Transverse colon (tissue), 4 donors: Measurements from ENCODE around the gene SENP3. TPM values are rescaled to one million over a fixed set of nuclear protein-coding genes. Genes with fewer than 3 reads are reported as not detected.
A peak's percentile ranks its signal among the peaks of the same experiment; 100 is the strongest.

Experiments
- DNase-seq: peaks from one replicate; pipeline ENCODE4 v3.0.0-alpha.2; 2019
- H3K27ac ChIP-seq, 4 donors: fragments of 200-600 bp; sonication (generic); 2 replicates each; pipeline ENCODE4 v1.5.1; 2016 to 2018; ENCODE audit warnings: inconsistent platforms in 4 of 4
- H3K27me3 ChIP-seq: fragments of 200-600 bp; sonication (generic); 2 replicates; pipeline ENCODE4 v1.5.1; 2017; ENCODE audit warnings: inconsistent platforms
- H3K36me3 ChIP-seq, 4 donors: fragments of 200-600 bp; sonication (generic); 2 replicates each; pipeline ENCODE4 v1.5.1; 2017 to 2019; ENCODE audit warnings: inconsistent platforms in 4 of 4
- H3K4me1 ChIP-seq, 4 donors: fragments of 200-600 bp; sonication (generic); 2 replicates each; pipeline ENCODE4 v1.5.1; 2017 to 2020; ENCODE audit warnings: inconsistent platforms in 4 of 4
- H3K4me3 ChIP-seq, 4 donors: fragments of 200-600 bp; sonication (generic); 1 replicate in 1 of 4; 2 replicates in 3 of 4; pipeline versions ENCODE4 v1.5.1 to v1.6.1; 2017 to 2019; ENCODE audit warnings: inconsistent platforms in 4 of 4
- H3K9me3 ChIP-seq, 2 donors: fragments of 200-600 bp; sonication (generic); 2 replicates each; pipeline ENCODE4 v1.5.1; 2017 to 2019; ENCODE audit warnings: inconsistent platforms in 2 of 2
- EP300 ChIP-seq: sonication (generic); formaldehyde crosslinking; IDR thresholded peaks from one replicate; pipeline ENCODE4 v1.6.1; 2017; ENCODE audit warnings: antibody characterized with exemption, low read depth
- POLR2A ChIP-seq: fragments of 450-650 bp; IDR thresholded peaks from one replicate; pipeline ENCODE4 v1.6.1; 2016; ENCODE audit warnings: antibody characterized with exemption, mild to moderate bottlenecking, moderate library complexity
- POLR2AphosphoS5 ChIP-seq, 3 donors: sonication (generic); formaldehyde crosslinking; IDR thresholded peaks; one replicate each; pipeline ENCODE4 v1.6.1; 2016; ENCODE audit warnings: antibody characterized with exemption in 3 of 3
- WGBS, 2 donors: methylation state at CpG; one replicate each; pipeline ENCODE4 v1.1.5; 2018; ENCODE audit warnings: low coverage in 1 of 2; 5-methylcytosine and 5-hydroxymethylcytosine counted together
- in situ Hi-C, 4 donors: fragments of 200-750 bp; cut with MboI; loops; one replicate each; pipeline versions ENCODE4 v1.15.0 to v1.15.1; 2017; ENCODE audit warnings: low sequenced_read_pairs in 3 of 4, low pct_ligation_motif_present in 1 of 4, low pct_unique_long_range_greater_than_20kb in 1 of 4
- intact Hi-C: fragments of 100-400 bp; cut with DNase I; formaldehyde crosslinking; loops from one replicate; pipeline ENCODE4 v1.15.1; 2023; ENCODE audit warnings: low total_unique reads
- total RNA-seq, 4 donors: library from RNA; depleted of rRNA; stranded (reverse); fragments of >200 nt; gene quantifications; one replicate each; pipeline ENCODE4 v1.1.0, GENCODE V29; 2016
- TF ChIP-seq, protein P1 (sequence below), 5 experiments: fragments of 200-600 bp in 3 of 5; fragments of 450-650 bp in 2 of 5; sonication (generic) in 3 of 5; IDR thresholded peaks; 1 replicate in 2 of 5; 2 replicates in 3 of 5; pipeline ENCODE4 v1.5.1; 2016 to 2017; ENCODE audit warnings: antibody characterized with exemption in 5 of 5, inconsistent platforms in 3 of 5, mild to moderate bottlenecking in 2 of 5, moderate library complexity in 1 of 5

The SENP3 gene
- total RNA-seq, 4 donors from 2014 or later = 37.0 to 159 (median 45.2) TPM

- Histone ChIP-seq H3K4me1 (peaks cover 35 to 70% (median 48%) of the 10 kb centered on the region in 4 donors), H3K27ac (peak overlapping the region; percentile 89 to 91 (median 90)), H3K27me3 (no peaks in the 10 kb centered on the region), H3K4me3 (peak overlapping the region in 3 of 4 donors; percentile 41 to 67 (median 55)), H3K36me3 (peaks cover 0 to 14% (median 8%) of the 10 kb centered on the region in 4 donors), H3K9me3 (no peaks in the 10 kb centered on the region)
- TF ChIP-seq EP300 = no peak
- TF ChIP-seq, protein P1, sequence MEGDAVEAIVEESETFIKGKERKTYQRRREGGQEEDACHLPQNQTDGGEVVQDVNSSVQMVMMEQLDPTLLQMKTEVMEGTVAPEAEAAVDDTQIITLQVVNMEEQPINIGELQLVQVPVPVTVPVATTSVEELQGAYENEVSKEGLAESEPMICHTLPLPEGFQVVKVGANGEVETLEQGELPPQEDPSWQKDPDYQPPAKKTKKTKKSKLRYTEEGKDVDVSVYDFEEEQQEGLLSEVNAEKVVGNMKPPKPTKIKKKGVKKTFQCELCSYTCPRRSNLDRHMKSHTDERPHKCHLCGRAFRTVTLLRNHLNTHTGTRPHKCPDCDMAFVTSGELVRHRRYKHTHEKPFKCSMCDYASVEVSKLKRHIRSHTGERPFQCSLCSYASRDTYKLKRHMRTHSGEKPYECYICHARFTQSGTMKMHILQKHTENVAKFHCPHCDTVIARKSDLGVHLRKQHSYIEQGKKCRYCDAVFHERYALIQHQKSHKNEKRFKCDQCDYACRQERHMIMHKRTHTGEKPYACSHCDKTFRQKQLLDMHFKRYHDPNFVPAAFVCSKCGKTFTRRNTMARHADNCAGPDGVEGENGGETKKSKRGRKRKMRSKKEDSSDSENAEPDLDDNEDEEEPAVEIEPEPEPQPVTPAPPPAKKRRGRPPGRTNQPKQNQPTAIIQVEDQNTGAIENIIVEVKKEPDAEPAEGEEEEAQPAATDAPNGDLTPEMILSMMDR (IDR thresholded peaks at IDR 0.05) = no peak
- TF ChIP-seq POLR2AphosphoS5 (IDR thresholded peaks at IDR 0.05) = no peak
- no peak for TF ChIP-seq POLR2A
- WGBS, 2 donors = 87% methylated on average over 31 of the region's 36 CpGs; no CpG with 5 or more reads in 1 of the 2 donors
- in situ Hi-C loops = no loop called here
- peak; percentile 24 for DNase-seq
- intact Hi-C loops = loop anchor here (10.0 kb wide), 1 partner anchor 538 kb away; the partner anchor contains the start of gene SLC16A11
Measured at GRCh38 chr17:7582396-7583252, 20.9 kb downstream of the SENP3 start.

DNA sequence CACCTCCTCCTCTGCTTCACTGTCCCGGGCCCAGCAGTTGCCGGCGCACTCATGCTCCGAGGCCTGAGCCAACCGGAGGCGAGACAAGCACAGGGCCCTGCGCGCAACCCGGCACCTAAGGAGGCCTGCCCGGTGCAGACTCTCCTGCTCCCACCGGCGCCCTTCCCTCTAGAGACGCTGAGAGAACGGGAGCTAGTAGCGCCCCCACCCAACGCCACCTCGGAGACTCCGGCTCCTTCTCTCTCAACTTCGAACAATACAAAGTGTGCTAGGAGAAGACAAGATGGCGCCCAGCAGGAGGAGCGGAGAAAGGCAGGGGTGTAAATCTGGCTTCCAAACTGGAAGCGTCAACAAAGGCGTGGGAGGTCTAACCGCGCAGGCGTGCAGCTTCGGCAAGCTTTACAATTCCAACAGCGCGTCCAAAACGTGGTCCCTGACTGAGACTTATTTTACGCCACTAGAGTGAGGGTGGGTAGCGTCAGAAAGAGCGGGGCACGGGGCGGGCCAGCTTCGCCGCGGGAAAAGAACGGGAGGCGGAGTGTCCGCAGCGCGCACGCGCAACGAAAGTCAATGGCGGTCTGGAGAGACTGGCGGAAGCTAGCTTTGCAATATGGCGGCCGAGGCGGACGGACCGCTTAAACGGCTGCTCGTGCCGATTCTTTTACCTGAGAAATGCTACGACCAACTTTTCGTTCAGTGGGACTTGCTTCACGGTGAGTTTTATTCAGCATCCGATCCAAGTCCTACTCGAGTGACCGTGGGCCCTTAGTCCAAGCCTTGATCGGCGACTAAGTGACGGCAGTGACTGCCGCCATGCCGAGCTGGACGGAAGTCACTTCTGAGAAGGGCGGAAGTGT lies 21.8 kb downstream of the SENP3 start, which contains the start of gene MPDU1:
Gene MPDU1 (plus strand): TSS at position 600 of the 857 bp plus-strand sequence. CDS start 11 bp downstream, at position 611.
- Histone ChIP-seq H3K27ac (peak within 1 kb of the TSS; percentile 89 to 91 (median 90)), H3K36me3 (peaks cover 0 to 5% (median 3%) of the 10 kb centered on the region in 4 donors), H3K27me3 (no peaks in the 10 kb centered on the region), H3K4me1 (peaks cover 35 to 69% (median 52%) of the 10 kb centered on the region in 4 donors), H3K4me3 (peak within 1 kb of the TSS; percentile 18 to 67 (median 48)), H3K9me3 (no peaks in the 10 kb centered on the region)
- intact Hi-C loops (loop anchor here (10.0 kb wide), 1 partner anchor 539 kb away; the partner anchor contains the start of gene SLC16A11), in situ Hi-C loops (no loop called here)
- 20% methylated on average over 69 of the region's 69 CpGs; no CpG with 5 or more reads in 1 of the 2 donors for WGBS, 2 donors
- TF ChIP-seq EP300 (no peak), POLR2AphosphoS5 (IDR thresholded peaks at IDR 0.05) (peak; percentile 40 to 82 (median 65)), POLR2A (peak; percentile 83)
- TF ChIP-seq, protein P1 (IDR thresholded peaks at IDR 0.05) = peak in 1 of 5 experiments; percentile 29
- peak; percentile 96 for DNase-seq

DNA sequence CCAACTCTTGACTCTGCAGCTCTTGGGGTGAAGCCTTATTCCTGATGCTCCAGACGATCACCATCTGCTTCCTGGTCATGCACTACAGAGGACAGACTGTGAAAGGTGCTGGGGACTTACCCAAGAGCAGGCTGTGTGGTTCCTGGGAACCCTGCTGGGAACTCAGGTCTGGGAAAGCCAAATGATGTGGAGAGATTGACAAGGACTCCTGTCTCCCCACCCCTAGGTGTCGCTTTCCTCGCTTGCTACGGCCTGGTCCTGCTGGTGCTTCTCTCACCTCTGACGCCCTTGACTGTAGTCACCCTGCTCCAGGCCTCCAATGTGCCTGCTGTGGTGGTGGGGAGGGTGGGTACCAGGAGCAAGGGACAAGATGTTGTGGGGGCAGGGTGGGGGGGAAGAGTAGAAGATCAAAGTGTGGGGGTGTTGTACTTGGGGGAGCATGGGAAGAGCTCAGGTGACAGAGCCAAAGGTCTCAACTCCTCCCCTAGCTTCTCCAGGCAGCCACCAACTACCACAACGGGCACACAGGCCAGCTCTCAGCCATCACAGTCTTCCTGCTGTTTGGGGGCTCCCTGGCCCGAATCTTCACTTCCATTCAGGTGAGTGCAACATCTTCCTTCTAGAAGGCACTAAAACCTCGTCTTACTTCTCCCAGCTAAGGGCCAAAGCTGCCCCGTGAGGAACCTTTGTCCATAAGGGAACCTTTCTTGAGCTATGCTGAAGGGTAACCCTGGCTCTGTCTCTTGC lies 25.1 kb downstream of the SENP3 start:
- peak overlapping the region; percentile 29 to 46 (median 36) for H3K27ac ChIP-seq

More for the DNA sequence above, 25.1 kb downstream of the SENP3 start:
- Histone ChIP-seq H3K36me3 (peaks cover 0 to 9% (median 2%) of the 10 kb centered on the region in 4 donors), H3K4me1 (peaks cover 21 to 56% (median 41%) of the 10 kb centered on the region in 4 donors), H3K27me3 (no peaks in the 10 kb centered on the region), H3K4me3 (no peak overlapping the region), H3K9me3 (no peaks in the 10 kb centered on the region)
- WGBS, 2 donors = 33 to 61% methylated on average over 1 to 9 of the region's 9 CpGs
- TF ChIP-seq, protein P1 (IDR thresholded peaks at IDR 0.05) = peak in 4 of 5 experiments; percentile 19 to 34 (median 34)
- no peak for TF ChIP-seq EP300
- intact Hi-C loops (loop anchor here (10.0 kb wide), 1 partner anchor 542 kb away; the partner anchor contains the start of gene SLC16A11), in situ Hi-C loops (no loop called here)
- DNase-seq = peak; percentile 64
